Panc1 (cell line): ENCODE results near the gene SPNS3. TPM values are rescaled to one million over a fixed set of nuclear protein-coding genes. Genes with fewer than 3 reads are reported as not detected.
A peak's percentile ranks its signal among the peaks of the same experiment; 100 is the strongest.

Experiments used
- ATAC-seq: fragments of 200-7000 bp; cut with Tn5 transposase; 2 replicates; pipeline ENCODE4 v1.9.1; 2020; ENCODE audit warnings: mild to moderate bottlenecking, moderate library complexity
- BruUV-seq: library from RNA; stranded (reverse); fragments of 400-500 nt; replicated peaks from 2 replicates; lab custom pipeline; 2021; lab: Mats Ljungman, UMichigan
- CTCF ChIA-PET: fragments of 300-600 bp; sonication (Branson Sonifier 250); formaldehyde crosslinking; loops from one replicate; lab custom pipeline; 2022; ENCODE audit warnings: antibody characterized with exemption; lab: Charles Lee
- POLR2A ChIA-PET: fragments of 300-600 bp; sonication (Branson Sonifier 250); formaldehyde crosslinking; loops from one replicate; lab custom pipeline; 2022; ENCODE audit warnings: antibody characterized with exemption; lab: Charles Lee
- DNase-seq: peaks from one replicate; pipeline ENCODE4 v3.0.0-alpha.2; 2010; ENCODE audit warnings: low read depth, low spot score
- H3K27ac ChIP-seq: 2 replicates; pipeline ENCODE4 v1.5.1; 2011; ENCODE audit warnings: mild to moderate bottlenecking, low read length, inconsistent platforms
- H3K27me3 ChIP-seq: fragments of 200-500 bp; sonication (Bioruptor generic); 2 replicates; pipeline ENCODE4 v1.6.0; 2014; ENCODE audit warnings: low read length, inconsistent platforms; ENCODE audit not compliant: control insufficient read depth, insufficient read depth
- H3K36me3 ChIP-seq: fragments of 200-500 bp; sonication (Bioruptor generic); 2 replicates; pipeline ENCODE4 v1.5.1; 2014; ENCODE audit warnings: inconsistent platforms, mild to moderate bottlenecking, low read length, moderate library complexity; ENCODE audit not compliant: control insufficient read depth, insufficient read depth
- H3K4me1 ChIP-seq: 2 replicates; pipeline ENCODE4 v1.5.1; 2011; ENCODE audit warnings: inconsistent platforms, mild to moderate bottlenecking, low read length, moderate library complexity; ENCODE audit not compliant: control insufficient read depth, insufficient read depth
- H3K4me3 ChIP-seq, 2 experiments: 2 replicates each; pipeline ENCODE4 v1.5.1; 2011 to 2012; ENCODE audit warnings: low read depth in 2 of 2, low read length in 2 of 2, mild to moderate bottlenecking in 2 of 2, inconsistent platforms in 1 of 2, moderate library complexity in 1 of 2
- H3K9me3 ChIP-seq: fragments of 200-500 bp; sonication (Bioruptor generic); 2 replicates; pipeline ENCODE4 v1.5.1; 2014; ENCODE audit warnings: low read depth, mild to moderate bottlenecking, inconsistent platforms, low read length, moderate library complexity; ENCODE audit not compliant: control insufficient read depth, insufficient read depth
- POLR2AphosphoS5 ChIP-seq: IDR thresholded peaks from 2 replicates; pipeline ENCODE4 v1.6.1; 2012; ENCODE audit warnings: mild to moderate bottlenecking, low read depth, low read length, moderate library complexity
- SIN3A ChIP-seq: IDR thresholded peaks from 2 replicates; pipeline ENCODE4 v1.6.1; 2012; ENCODE audit warnings: low read depth, mild to moderate bottlenecking, low read length, moderate library complexity, borderline replicate concordance; ENCODE audit not compliant: insufficient read depth
- TCF7L2 ChIP-seq: IDR thresholded peaks from 2 replicates; pipeline ENCODE4 v1.6.1; 2011; ENCODE audit warnings: mild to moderate bottlenecking, low read depth, low read length, inconsistent platforms
- in situ Hi-C: cut with HindIII; loops from 2 replicates; pipeline ENCODE4 v1.10.0; 2016; ENCODE audit warnings: low sequenced_read_pairs, low pct_unique_long_range_greater_than_20kb
- intact Hi-C: fragments of 100-400 bp; cut with micrococcal nuclease; formaldehyde crosslinking; loops from one replicate; pipeline ENCODE4 v1.10.0; 2022; ENCODE audit not compliant: unreplicated experiment
- total RNA-seq: library from RNA; stranded (reverse); gene quantifications from one replicate; pipeline ENCODE4 v1.2.1, GENCODE V29; 2021; ENCODE audit not compliant: unreplicated experiment
- TF ChIP-seq, protein P1 (sequence below): fragments of 450-650 bp; IDR thresholded peaks from 2 replicates; pipeline ENCODE4 v1.5.1; 2017; ENCODE audit warnings: mild to moderate bottlenecking
- TF ChIP-seq, protein P2 (sequence below), 2 experiments: IDR thresholded peaks; 2 replicates each; pipeline ENCODE4 v1.6.1; 2011 to 2012; ENCODE audit warnings: low read depth in 2 of 2, control low read depth in 1 of 2, low read length in 1 of 2, mild to moderate bottlenecking in 1 of 2, moderate library complexity in 1 of 2; ENCODE audit not compliant: insufficient read depth in 1 of 2

The SPNS3 gene
- total RNA-seq, 1 experiment from 2014 or later, result 0.10 TPM

DNA sequence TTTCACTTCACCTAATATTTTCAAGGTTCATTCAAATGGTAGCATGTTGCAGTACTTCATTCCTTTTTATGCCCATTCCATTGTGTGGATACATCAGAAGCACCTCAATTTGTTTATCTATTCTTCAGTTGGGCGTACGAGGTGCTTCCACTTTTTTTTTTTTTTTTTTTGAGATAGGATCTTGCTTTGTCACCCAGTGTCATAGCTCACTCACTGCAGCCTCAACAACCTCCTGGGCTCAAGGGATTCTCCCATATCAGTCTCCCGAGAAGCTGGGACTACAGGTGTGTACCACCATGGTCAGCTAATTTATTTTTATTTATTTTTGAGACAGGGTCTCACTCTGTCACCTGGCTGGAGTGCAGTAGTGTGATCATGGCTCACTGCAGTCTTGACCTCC, 22.5 kb upstream of the SPNS3 start:
- ATAC-seq, result no peak
- no peaks in the 10 kb centered on the region for H3K9me3 ChIP-seq
- H3K4me3 ChIP-seq, result no peak overlapping the region
- intact Hi-C loops, result loop anchor here (5.0 kb wide), 1 partner anchor 209 kb away; no protein-coding TSS in a partner anchor
- H3K36me3 ChIP-seq, result no peaks in the 10 kb centered on the region
- H3K27ac ChIP-seq, result no peak overlapping the region
- DNase-seq, result no peak
- no peaks in the 10 kb centered on the region for H3K4me1 ChIP-seq
- in situ Hi-C loops, result no loop called here
- POLR2A ChIA-PET, result interaction anchor here (0.7 kb wide), 1 partner anchor 119 kb away, joined by 3 read pairs; no protein-coding TSS in a partner anchor
- TF ChIP-seq, protein P1, sequence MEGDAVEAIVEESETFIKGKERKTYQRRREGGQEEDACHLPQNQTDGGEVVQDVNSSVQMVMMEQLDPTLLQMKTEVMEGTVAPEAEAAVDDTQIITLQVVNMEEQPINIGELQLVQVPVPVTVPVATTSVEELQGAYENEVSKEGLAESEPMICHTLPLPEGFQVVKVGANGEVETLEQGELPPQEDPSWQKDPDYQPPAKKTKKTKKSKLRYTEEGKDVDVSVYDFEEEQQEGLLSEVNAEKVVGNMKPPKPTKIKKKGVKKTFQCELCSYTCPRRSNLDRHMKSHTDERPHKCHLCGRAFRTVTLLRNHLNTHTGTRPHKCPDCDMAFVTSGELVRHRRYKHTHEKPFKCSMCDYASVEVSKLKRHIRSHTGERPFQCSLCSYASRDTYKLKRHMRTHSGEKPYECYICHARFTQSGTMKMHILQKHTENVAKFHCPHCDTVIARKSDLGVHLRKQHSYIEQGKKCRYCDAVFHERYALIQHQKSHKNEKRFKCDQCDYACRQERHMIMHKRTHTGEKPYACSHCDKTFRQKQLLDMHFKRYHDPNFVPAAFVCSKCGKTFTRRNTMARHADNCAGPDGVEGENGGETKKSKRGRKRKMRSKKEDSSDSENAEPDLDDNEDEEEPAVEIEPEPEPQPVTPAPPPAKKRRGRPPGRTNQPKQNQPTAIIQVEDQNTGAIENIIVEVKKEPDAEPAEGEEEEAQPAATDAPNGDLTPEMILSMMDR, result no peak
- TF ChIP-seq, protein P2, sequence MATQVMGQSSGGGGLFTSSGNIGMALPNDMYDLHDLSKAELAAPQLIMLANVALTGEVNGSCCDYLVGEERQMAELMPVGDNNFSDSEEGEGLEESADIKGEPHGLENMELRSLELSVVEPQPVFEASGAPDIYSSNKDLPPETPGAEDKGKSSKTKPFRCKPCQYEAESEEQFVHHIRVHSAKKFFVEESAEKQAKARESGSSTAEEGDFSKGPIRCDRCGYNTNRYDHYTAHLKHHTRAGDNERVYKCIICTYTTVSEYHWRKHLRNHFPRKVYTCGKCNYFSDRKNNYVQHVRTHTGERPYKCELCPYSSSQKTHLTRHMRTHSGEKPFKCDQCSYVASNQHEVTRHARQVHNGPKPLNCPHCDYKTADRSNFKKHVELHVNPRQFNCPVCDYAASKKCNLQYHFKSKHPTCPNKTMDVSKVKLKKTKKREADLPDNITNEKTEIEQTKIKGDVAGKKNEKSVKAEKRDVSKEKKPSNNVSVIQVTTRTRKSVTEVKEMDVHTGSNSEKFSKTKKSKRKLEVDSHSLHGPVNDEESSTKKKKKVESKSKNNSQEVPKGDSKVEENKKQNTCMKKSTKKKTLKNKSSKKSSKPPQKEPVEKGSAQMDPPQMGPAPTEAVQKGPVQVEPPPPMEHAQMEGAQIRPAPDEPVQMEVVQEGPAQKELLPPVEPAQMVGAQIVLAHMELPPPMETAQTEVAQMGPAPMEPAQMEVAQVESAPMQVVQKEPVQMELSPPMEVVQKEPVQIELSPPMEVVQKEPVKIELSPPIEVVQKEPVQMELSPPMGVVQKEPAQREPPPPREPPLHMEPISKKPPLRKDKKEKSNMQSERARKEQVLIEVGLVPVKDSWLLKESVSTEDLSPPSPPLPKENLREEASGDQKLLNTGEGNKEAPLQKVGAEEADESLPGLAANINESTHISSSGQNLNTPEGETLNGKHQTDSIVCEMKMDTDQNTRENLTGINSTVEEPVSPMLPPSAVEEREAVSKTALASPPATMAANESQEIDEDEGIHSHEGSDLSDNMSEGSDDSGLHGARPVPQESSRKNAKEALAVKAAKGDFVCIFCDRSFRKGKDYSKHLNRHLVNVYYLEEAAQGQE (IDR thresholded peaks at IDR 0.05; ENCODE audit: insufficient read depth in 1 of 2, low read depth in 2 of 2, low read length in 1 of 2), result no peak
- TF ChIP-seq POLR2AphosphoS5 (no peak), TCF7L2 (no peak)
- CTCF ChIA-PET, result no interaction called here
- no peaks in the 10 kb centered on the region for H3K27me3 ChIP-seq
- BruUV-seq, result no TSS peak

DNA sequence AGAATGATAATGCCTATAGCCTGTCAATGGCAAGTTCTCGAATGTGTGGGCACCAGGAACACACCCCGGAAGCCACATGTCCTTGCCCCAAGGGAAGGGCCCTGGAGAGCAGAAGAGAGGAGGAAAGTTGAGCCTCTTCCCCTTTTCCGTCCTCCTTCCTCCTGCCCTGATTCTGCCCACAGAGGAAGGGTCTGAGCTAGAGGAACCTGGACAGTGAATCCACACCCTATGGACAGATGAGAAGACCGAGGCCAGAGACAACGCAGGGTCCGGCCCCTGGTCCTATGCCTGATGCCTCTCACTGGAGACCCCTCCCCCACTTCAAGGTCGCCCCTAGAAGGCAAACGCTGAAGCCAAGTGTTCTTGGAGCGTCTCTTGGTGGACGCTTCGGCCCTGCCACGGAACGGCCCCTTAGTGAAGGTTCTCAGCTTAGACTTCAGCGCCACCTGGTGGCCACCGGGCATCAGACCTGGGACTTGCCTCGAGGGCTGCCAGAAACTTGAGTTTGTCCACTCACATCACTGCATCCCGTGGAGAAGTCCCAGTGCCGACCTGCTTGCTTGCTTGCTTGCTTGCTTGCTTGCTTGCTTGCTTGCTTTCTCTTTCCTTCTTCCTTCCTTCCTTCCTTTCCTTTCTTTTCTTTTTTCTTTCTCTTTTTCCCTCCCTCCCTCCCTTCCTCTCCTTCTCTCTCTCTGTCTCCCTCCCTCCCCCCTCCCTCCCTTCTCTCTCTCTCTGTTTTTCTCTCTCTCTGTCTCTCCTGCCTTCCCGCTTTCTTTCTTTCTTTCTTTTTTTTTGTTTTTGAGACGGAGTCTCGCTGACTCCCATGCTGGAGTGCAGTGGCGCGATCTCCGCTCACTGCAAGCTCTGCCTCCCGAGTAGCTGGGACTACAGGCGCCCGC, 20.6 kb upstream of the SPNS3 start:
- H3K4me1 ChIP-seq, result no peaks in the 10 kb centered on the region
- H3K27ac ChIP-seq, result no peak overlapping the region
- intact Hi-C loops, result loop anchor here (1.0 to 5.0 kb wide), 2 partner anchors 198 to 211 kb away; no protein-coding TSS in a partner anchor
- no TSS peak for BruUV-seq
- DNase-seq, result peak; percentile 66
- CTCF ChIA-PET, result interaction anchor here (0.5 to 0.7 kb wide), 3 partner anchors 73 to 166 kb away, joined by 3 read pairs; no protein-coding TSS in a partner anchor
- POLR2A ChIA-PET, result no interaction called here
- in situ Hi-C loops, result no loop called here
- no peaks in the 10 kb centered on the region for H3K27me3 ChIP-seq
- H3K4me3 ChIP-seq, result peak overlapping the region in 1 of 2 experiments; percentile 16; a peak in 1 of 4 replicates
- H3K36me3 ChIP-seq, result no peaks in the 10 kb centered on the region
- ATAC-seq, result peak; percentile 99
- H3K9me3 ChIP-seq, result no peaks in the 10 kb centered on the region
- TF ChIP-seq TCF7L2 (no peak), SIN3A (no peak), POLR2AphosphoS5 (no peak)
- TF ChIP-seq, protein P1, result peak; percentile 91
- TF ChIP-seq, protein P2 (IDR thresholded peaks at IDR 0.05; ENCODE audit: insufficient read depth in 1 of 2, low read depth in 2 of 2, low read length in 1 of 2), result no peak
